CD4-positive, alpha-beta T cell (primary cell): ENCODE measurements around the gene GALNTL6. TPM values are rescaled to one million over a fixed set of nuclear protein-coding genes. Genes with fewer than 3 reads are reported as not detected.

Experiments
- ATAC-seq: fragments of 200-7000 bp; cut with Tn5 transposase; one replicate; pipeline ENCODE4 v1.10.0; 2022; ENCODE audit warnings: mild to moderate bottlenecking; ENCODE audit not compliant: poor library complexity
- CTCF ChIA-PET: fragments of 350-600 bp; sonication (Branson Sonifier 250); formaldehyde crosslinking; loops from one replicate; lab custom pipeline; 2021; ENCODE audit warnings: antibody characterized with exemption, inconsistent platforms; lab: Charles Lee
- POLR2A ChIA-PET: fragments of 350-600 bp; sonication (Branson Sonifier 250); formaldehyde crosslinking; loops from one replicate; lab custom pipeline; 2021; ENCODE audit warnings: antibody characterized with exemption, inconsistent platforms; lab: Charles Lee
- DNase-seq, 14 experiments: peaks; one replicate each; pipeline ENCODE4 v3.0.0-alpha.2; 2013 to 2020; ENCODE audit warnings: mixed read lengths in 2 of 14
- H3K27ac ChIP-seq, 2 donors: one replicate each; pipeline versions ENCODE4 v1.5.1 to v1.7.0; 2013; ENCODE audit warnings: low read length in 2 of 2, low read depth in 1 of 2, mild to moderate bottlenecking in 1 of 2
- H3K27me3 ChIP-seq, 2 experiments: 1 replicate in 1 of 2; 2 replicates in 1 of 2; pipeline versions ENCODE4 v1.6.1 to v1.7.0; 2013; ENCODE audit warnings: low read length in 2 of 2, control low read depth in 1 of 2, mild to moderate bottlenecking in 1 of 2, moderate library complexity in 1 of 2; ENCODE audit not compliant: insufficient read depth in 2 of 2, control insufficient read depth in 1 of 2
- H3K36me3 ChIP-seq: one replicate; pipeline ENCODE4 v1.6.1; 2013; ENCODE audit warnings: low read length, control low read depth; ENCODE audit not compliant: insufficient read depth
- H3K4me1 ChIP-seq: one replicate; pipeline ENCODE4 v1.6.1; 2013; ENCODE audit warnings: low read length, control low read depth; ENCODE audit not compliant: insufficient read depth
- H3K4me3 ChIP-seq: one replicate; pipeline ENCODE4 v1.5.1; 2013; ENCODE audit warnings: mild to moderate bottlenecking, low read length, moderate library complexity
- H3K9me3 ChIP-seq, 2 experiments: 1 replicate in 1 of 2; 2 replicates in 1 of 2; pipeline versions ENCODE4 v1.6.1 to v1.7.0; 2013; ENCODE audit warnings: low read length in 2 of 2, mild to moderate bottlenecking in 2 of 2, control low read depth in 1 of 2, moderate library complexity in 1 of 2; ENCODE audit not compliant: control insufficient read depth in 1 of 2, insufficient read depth in 1 of 2
- H3K27ac Mint-ChIP-seq: one replicate; pipeline ENCODE4 v1.8.0; 2020; ENCODE audit warnings: mixed read lengths
- H3K27me3 Mint-ChIP-seq: one replicate; pipeline ENCODE4 v1.8.0; 2021; ENCODE audit warnings: mixed read lengths
- H3K36me3 Mint-ChIP-seq: one replicate; pipeline ENCODE4 v1.8.0; 2021; ENCODE audit warnings: low read depth, mixed read lengths
- H3K4me1 Mint-ChIP-seq: one replicate; pipeline ENCODE4 v1.8.0; 2021; ENCODE audit warnings: low read depth, mixed read lengths
- H3K4me3 Mint-ChIP-seq: one replicate; pipeline ENCODE4 v1.8.0; 2020; ENCODE audit warnings: mild to moderate bottlenecking, mixed read lengths
- H3K9me3 Mint-ChIP-seq: one replicate; pipeline ENCODE4 v1.8.0; 2020; ENCODE audit warnings: mixed read lengths
- CTCF ChIP-seq: fragments of 200-600 bp; IDR thresholded peaks from one replicate; pipeline ENCODE4 v1.8.0; 2022; ENCODE audit warnings: antibody characterized with exemption, mild to moderate bottlenecking
- intact Hi-C, 2 experiments: fragments of 100-400 bp; cut with DNase I in 1 of 2; cut with micrococcal nuclease in 1 of 2; formaldehyde crosslinking; loops; one replicate each; pipeline versions ENCODE4 v1.15.1 to v1.9.0; 2023 to 2025; cut with DNase I, micrococcal nuclease
- total RNA-seq, 174 experiments: library from RNA in 2 of 174; stranded (reverse) in 2 of 174; gene quantifications; one replicate each; pipeline ENCODE4 v1.2.3 and lab custom pipeline; 2021 to 2026

GALNTL6 gene
- total RNA-seq, 2 experiments from 2014 or later, result not detected

GRCh38 chr4:171929477-171929876, 116.3 kb downstream of the GALNTL6 start:
- CTCF ChIA-PET, result no interaction called here
- H3K4me1 ChIP-seq, result no peaks in the 10 kb centered on the region
- H3K27ac ChIP-seq, result no peak overlapping the region
- POLR2A ChIA-PET, result no interaction called here
- no peak for ATAC-seq
- Mint-ChIP-seq H3K4me3 (no peak overlapping the region), H3K4me1 (no peaks in the 10 kb centered on the region), H3K27ac (no peak overlapping the region), H3K36me3 (no peaks in the 10 kb centered on the region), H3K27me3 (no peaks in the 10 kb centered on the region), H3K9me3 (no peaks in the 10 kb centered on the region)
- H3K36me3 ChIP-seq, result no peaks in the 10 kb centered on the region
- H3K27me3 ChIP-seq, result no peaks in the 10 kb centered on the region
- peaks cover 0 to 17% of the 10 kb centered on the region in 2 experiments for H3K9me3 ChIP-seq
- DNase-seq, result peak in 1 of 14 experiments; percentile 5
- no peak for TF ChIP-seq CTCF
- intact Hi-C loops, result no loop called here
- no peak overlapping the region for H3K4me3 ChIP-seq

GRCh38 chr4:171929907-171930306, 116.7 kb downstream of the GALNTL6 start:
- CTCF ChIA-PET, result no interaction called here
- no peak for ATAC-seq
- H3K4me3 ChIP-seq, result no peak overlapping the region
- DNase-seq, result no peak
- TF ChIP-seq CTCF, result no peak
- peaks cover 0 to 17% of the 10 kb centered on the region in 2 experiments for H3K9me3 ChIP-seq
- no peak overlapping the region for H3K27ac ChIP-seq
- Mint-ChIP-seq H3K4me3 (no peak overlapping the region), H3K4me1 (no peaks in the 10 kb centered on the region), H3K27me3 (no peaks in the 10 kb centered on the region), H3K36me3 (no peaks in the 10 kb centered on the region), H3K9me3 (no peaks in the 10 kb centered on the region), H3K27ac (no peak overlapping the region)
- H3K36me3 ChIP-seq, result no peaks in the 10 kb centered on the region
- H3K4me1 ChIP-seq, result no peaks in the 10 kb centered on the region
- intact Hi-C loops, result no loop called here
- POLR2A ChIA-PET, result no interaction called here
- no peaks in the 10 kb centered on the region for H3K27me3 ChIP-seq

GRCh38 chr4:171932238-171932637, 119.0 kb downstream of the GALNTL6 start:
- Mint-ChIP-seq H3K9me3 (no peaks in the 10 kb centered on the region), H3K27me3 (no peaks in the 10 kb centered on the region)
- intact Hi-C loops, result no loop called here

More at GRCh38 chr4:171932238-171932637, 119.0 kb downstream of the GALNTL6 start:
- no peak overlapping the region for H3K27ac ChIP-seq
- no peak overlapping the region for H3K4me3 ChIP-seq
- H3K36me3 Mint-ChIP-seq, result no peaks in the 10 kb centered on the region
- POLR2A ChIA-PET, result no interaction called here
- CTCF ChIA-PET, result no interaction called here
- no peak for DNase-seq
- no peaks in the 10 kb centered on the region for H3K4me1 ChIP-seq
- no peak overlapping the region for H3K27ac Mint-ChIP-seq
- H3K9me3 ChIP-seq, result peaks cover 0 to 17% of the 10 kb centered on the region in 2 experiments
- ATAC-seq, result no peak
- no peaks in the 10 kb centered on the region for H3K36me3 ChIP-seq
- TF ChIP-seq CTCF, result no peak
- H3K4me3 Mint-ChIP-seq, result no peak overlapping the region
- no peaks in the 10 kb centered on the region for H3K4me1 Mint-ChIP-seq
- no peaks in the 10 kb centered on the region for H3K27me3 ChIP-seq
